Rectal smooth muscle tissue (tissue), 1 donor: ENCODE measurements around the gene MACROD2.

Source experiments
- H3K27ac ChIP-seq: one replicate; pipeline ENCODE4 v1.7.0; 2013; ENCODE audit warnings: low read depth, low read length, inconsistent platforms
- H3K27me3 ChIP-seq: one replicate; pipeline ENCODE4 v1.7.0; 2013; ENCODE audit warnings: low read length; ENCODE audit not compliant: control insufficient read depth, insufficient read depth
- H3K36me3 ChIP-seq: one replicate; pipeline ENCODE4 v1.7.0; 2013; ENCODE audit warnings: low read length; ENCODE audit not compliant: control insufficient read depth, insufficient read depth
- H3K4me1 ChIP-seq: one replicate; pipeline ENCODE4 v1.7.0; 2013; ENCODE audit warnings: low read length; ENCODE audit not compliant: control insufficient read depth, insufficient read depth
- H3K4me3 ChIP-seq: one replicate; pipeline ENCODE4 v1.7.0; 2013; ENCODE audit warnings: low read length
- H3K9ac ChIP-seq: one replicate; pipeline ENCODE4 v1.7.0; 2013; ENCODE audit warnings: low read length

MACROD2 gene

DNA sequence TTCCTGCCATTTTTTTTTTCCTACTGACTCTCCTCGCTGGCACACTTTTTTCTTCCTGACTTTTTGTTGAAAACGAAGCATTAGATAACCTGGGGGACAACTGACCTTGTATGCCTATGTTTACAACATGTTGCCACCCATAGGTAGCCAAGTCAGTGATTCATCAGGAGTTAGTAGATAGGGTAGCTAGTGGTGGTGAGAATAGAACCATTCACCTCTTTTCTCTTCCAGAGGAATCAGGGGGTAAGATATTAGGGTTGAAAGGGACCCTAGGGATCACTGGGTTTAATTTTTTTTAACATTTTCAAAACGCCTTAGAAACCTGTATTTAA, 770.0 kb downstream of the MACROD2 start:
- Histone ChIP-seq H3K4me1 (no peaks in the 10 kb centered on the region), H3K9ac (no peak overlapping the region), H3K27me3 (no peaks in the 10 kb centered on the region), H3K36me3 (no peaks in the 10 kb centered on the region), H3K27ac (no peak overlapping the region), H3K4me3 (no peak overlapping the region)

- H3K27ac ChIP-seq = no peak overlapping the region
- no peak overlapping the region for H3K4me3 ChIP-seq
- H3K27me3 ChIP-seq = no peaks in the 10 kb centered on the region
- H3K36me3 ChIP-seq = no peaks in the 10 kb centered on the region
- H3K4me1 ChIP-seq = no peaks in the 10 kb centered on the region
- H3K9ac ChIP-seq = no peak overlapping the region
Observed at GRCh38 chr20:14773486-14773885, 778.2 kb downstream of the MACROD2 start.

DNA sequence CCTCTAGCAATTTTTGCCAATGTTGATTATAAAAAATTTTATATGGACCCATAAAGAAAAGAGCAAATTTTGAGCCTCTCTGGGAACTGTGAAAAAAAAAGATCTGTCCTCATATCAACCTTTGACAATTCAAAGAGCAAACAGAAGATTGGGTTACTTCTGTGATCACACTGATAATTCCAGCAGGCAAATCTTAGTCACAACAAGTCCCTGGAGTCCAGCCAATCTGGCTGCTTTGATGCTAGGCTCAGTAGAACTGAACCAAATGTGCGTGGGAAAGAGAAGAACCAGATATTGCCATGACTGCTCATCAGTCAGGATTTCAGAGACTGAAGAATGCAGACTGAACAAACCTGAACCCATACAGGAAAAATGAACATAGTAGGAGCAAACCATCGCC, 780.5 kb downstream of the MACROD2 start:
- no peak overlapping the region for H3K27ac ChIP-seq
- no peaks in the 10 kb centered on the region for H3K27me3 ChIP-seq
- H3K36me3 ChIP-seq = no peaks in the 10 kb centered on the region
- no peak overlapping the region for H3K9ac ChIP-seq
- no peaks in the 10 kb centered on the region for H3K4me1 ChIP-seq
- H3K4me3 ChIP-seq = no peak overlapping the region

DNA sequence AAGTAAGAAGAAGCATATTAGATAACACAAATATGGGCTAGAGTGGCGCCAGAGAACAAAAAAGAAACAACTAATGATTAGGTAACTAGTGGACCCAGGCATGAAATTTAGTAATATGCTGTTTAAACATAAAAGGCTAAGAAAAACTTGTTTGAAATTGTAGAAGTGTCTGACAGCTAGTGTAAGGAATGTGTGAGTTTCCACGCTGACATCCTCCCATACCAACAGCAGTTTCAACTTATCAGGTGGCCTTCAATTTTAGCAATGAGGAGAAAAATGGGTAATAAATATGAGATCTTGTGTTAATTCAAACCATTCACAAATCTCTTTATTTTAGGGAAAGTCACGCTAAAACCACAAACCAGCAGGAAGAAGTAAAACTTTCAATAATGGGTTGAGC, 782.3 kb downstream of the MACROD2 start:
- Histone ChIP-seq H3K9ac (no peak overlapping the region), H3K27ac (no peak overlapping the region), H3K4me1 (no peaks in the 10 kb centered on the region), H3K4me3 (no peak overlapping the region), H3K36me3 (no peaks in the 10 kb centered on the region), H3K27me3 (no peaks in the 10 kb centered on the region)

- no peaks in the 10 kb centered on the region for H3K36me3 ChIP-seq
Observed at GRCh38 chr20:14778096-14778495, 782.8 kb downstream of the MACROD2 start.

GRCh38 chr20:14778875-14779274, 783.6 kb downstream of the MACROD2 start:
- no peak overlapping the region for H3K9ac ChIP-seq
- no peaks in the 10 kb centered on the region for H3K27me3 ChIP-seq
- no peaks in the 10 kb centered on the region for H3K4me1 ChIP-seq
- H3K36me3 ChIP-seq = no peaks in the 10 kb centered on the region
- no peak overlapping the region for H3K27ac ChIP-seq
- H3K4me3 ChIP-seq = no peak overlapping the region

More at GRCh38 chr20:14778096-14778495, 782.8 kb downstream of the MACROD2 start:
- Histone ChIP-seq H3K4me1 (no peaks in the 10 kb centered on the region), H3K9ac (no peak overlapping the region), H3K27me3 (no peaks in the 10 kb centered on the region), H3K4me3 (no peak overlapping the region), H3K27ac (no peak overlapping the region)

DNA sequence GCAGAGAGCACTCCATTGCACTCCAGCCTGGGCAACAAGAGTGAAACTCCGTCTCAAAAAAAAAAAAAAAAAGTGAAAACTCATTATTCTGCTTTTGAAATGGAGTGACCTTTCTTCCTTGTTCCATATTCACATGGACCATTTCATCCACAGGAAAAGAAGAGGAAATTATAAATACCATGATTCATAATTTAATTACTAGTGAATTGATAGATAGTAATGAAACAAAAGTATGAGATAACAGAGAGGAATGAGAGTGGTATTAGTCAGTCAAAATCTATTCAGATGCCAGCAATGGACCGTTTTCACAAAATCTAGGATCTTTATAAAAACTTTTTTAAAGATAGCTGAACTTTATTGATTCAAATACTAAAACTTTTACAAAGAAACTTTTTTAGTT, 785.2 kb downstream of the MACROD2 start:
- no peaks in the 10 kb centered on the region for H3K27me3 ChIP-seq
- no peak overlapping the region for H3K27ac ChIP-seq
- H3K9ac ChIP-seq = no peak overlapping the region
- no peak overlapping the region for H3K4me3 ChIP-seq
- no peaks in the 10 kb centered on the region for H3K36me3 ChIP-seq
- H3K4me1 ChIP-seq = no peaks in the 10 kb centered on the region

DNA sequence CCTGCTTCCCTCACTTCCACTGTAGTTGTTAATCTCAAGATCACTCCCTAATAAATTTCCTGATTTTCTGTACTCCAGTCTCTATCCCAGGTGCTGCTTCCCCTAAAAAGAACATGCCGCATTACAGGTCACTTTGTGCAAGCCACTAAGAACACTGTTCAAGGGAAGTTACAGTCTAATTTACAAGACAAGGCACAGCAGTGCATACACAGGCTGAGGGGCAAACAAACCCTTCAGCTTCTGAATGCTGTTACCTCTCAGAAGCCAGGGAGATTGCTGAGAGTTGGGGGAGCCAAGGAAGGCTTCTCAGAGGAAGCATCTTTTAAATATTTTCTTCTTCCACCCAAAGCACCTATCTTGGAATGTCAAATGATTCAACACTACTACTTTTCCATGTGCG, 787.4 kb downstream of the MACROD2 start:
- H3K4me3 ChIP-seq = no peak overlapping the region
- no peaks in the 10 kb centered on the region for H3K4me1 ChIP-seq
- H3K9ac ChIP-seq = no peak overlapping the region
- no peak overlapping the region for H3K27ac ChIP-seq
- no peaks in the 10 kb centered on the region for H3K36me3 ChIP-seq
- H3K27me3 ChIP-seq = no peaks in the 10 kb centered on the region

- no peak overlapping the region for H3K27ac ChIP-seq
- H3K4me3 ChIP-seq = no peak overlapping the region
- no peaks in the 10 kb centered on the region for H3K4me1 ChIP-seq
- no peaks in the 10 kb centered on the region for H3K36me3 ChIP-seq
- H3K9ac ChIP-seq = no peak overlapping the region
- H3K27me3 ChIP-seq = no peaks in the 10 kb centered on the region
Observed at GRCh38 chr20:14783766-14784165, 788.5 kb downstream of the MACROD2 start.

DNA sequence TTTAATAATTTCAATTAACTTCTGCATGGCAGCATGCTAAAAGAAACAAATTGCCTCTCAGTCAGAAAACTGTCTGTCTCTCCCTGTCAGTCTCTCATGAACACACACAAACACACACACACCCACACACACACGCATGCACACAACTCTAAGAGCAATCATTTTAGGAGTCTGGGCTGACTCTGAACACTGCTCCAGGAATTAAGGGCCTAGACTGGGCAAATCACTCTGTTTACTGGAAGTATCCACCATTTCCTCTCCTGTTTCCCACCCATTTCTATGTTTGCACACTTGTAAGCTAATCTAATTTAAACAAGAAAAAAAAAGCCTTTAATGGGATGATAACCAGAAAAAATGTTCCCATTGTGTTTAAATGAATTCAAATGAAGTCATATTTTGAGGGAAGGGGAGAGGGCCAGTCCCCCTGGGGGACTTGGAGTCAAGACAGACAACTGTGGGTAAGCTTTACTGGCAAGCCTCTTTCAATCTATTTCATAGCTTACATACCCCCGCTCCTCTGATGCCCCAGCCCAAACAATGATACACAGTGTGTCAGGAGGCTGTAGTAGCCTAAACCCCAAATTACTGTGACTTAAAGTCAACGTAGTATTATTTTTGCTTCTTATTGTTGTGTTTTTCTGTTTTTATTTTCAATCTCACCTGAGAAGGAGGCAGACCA, 789.9 kb downstream of the MACROD2 start:
- Histone ChIP-seq H3K27me3 (no peaks in the 10 kb centered on the region), H3K36me3 (no peaks in the 10 kb centered on the region), H3K4me3 (no peak overlapping the region), H3K9ac (no peak overlapping the region), H3K27ac (no peak overlapping the region), H3K4me1 (no peaks in the 10 kb centered on the region)

- Histone ChIP-seq H3K36me3 (no peaks in the 10 kb centered on the region), H3K27ac (no peak overlapping the region), H3K9ac (no peak overlapping the region), H3K4me1 (no peaks in the 10 kb centered on the region), H3K4me3 (no peak overlapping the region), H3K27me3 (no peaks in the 10 kb centered on the region)
Observed at GRCh38 chr20:14790190-14790589, 794.9 kb downstream of the MACROD2 start.

- Histone ChIP-seq H3K4me1 (no peaks in the 10 kb centered on the region), H3K9ac (no peak overlapping the region), H3K36me3 (no peaks in the 10 kb centered on the region), H3K4me3 (no peak overlapping the region), H3K27ac (no peak overlapping the region), H3K27me3 (no peaks in the 10 kb centered on the region)
Observed at GRCh38 chr20:14790771-14791620, 795.7 kb downstream of the MACROD2 start.

DNA sequence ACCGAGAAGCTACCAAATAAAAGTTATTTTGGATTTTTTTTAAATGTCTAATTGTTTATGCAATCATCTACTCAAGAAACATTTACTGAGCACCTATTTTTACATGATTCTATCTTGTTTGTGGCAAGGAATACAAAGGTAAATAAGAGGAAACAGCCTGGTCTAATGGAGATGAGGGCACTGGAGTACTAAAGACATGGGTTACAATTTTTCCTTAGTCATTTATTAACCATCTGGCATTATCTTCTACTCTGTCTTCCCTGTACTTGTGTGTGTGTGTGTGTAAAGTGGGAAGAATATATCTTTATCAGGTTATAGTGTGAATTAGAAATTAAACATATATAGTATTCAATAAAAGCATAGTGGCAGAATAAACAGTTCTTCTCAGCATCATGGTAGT, 797.6 kb downstream of the MACROD2 start:
- H3K4me1 ChIP-seq = no peaks in the 10 kb centered on the region
- no peaks in the 10 kb centered on the region for H3K27me3 ChIP-seq
- no peak overlapping the region for H3K9ac ChIP-seq
- H3K36me3 ChIP-seq = no peaks in the 10 kb centered on the region
- H3K4me3 ChIP-seq = no peak overlapping the region
- no peak overlapping the region for H3K27ac ChIP-seq
